Right lobe of liver (tissue), 6 donors: Measurements from ENCODE around the gene SVEP1. TPM values are rescaled to one million over a fixed set of nuclear protein-coding genes. Genes with fewer than 3 reads are reported as not detected.
"Not testable (repeated sequence)": the region's sequence is repeated elsewhere in the genome, so short reads cannot be mapped to it uniquely, and the experiment has no call there.

ENCODE experiments used
- ATAC-seq, 4 donors: fragments of 200-7000 bp; cut with Tn5 transposase; one replicate each; pipeline ENCODE4 v1.9.1; 2020; ENCODE audit warnings: mild to moderate bottlenecking in 4 of 4, moderate library complexity in 4 of 4
- DNase-seq, 3 donors: peaks; one replicate each; pipeline ENCODE4 v3.0.0-alpha.2; 2020
- H3K27ac ChIP-seq, 3 donors: fragments of 200-600 bp; one replicate each; pipeline ENCODE4 v1.8.0; 2022
- H3K27me3 ChIP-seq, 2 donors: fragments of 200-600 bp; one replicate each; pipeline ENCODE4 v1.8.0; 2022
- H3K36me3 ChIP-seq, 4 donors: fragments of 200-600 bp; sonication (generic) in 1 of 4; one replicate each; pipeline versions ENCODE4 v1.5.1 to v1.8.0; 2017 to 2022; ENCODE audit warnings: control low read depth in 1 of 4
- H3K4me1 ChIP-seq, 4 donors: fragments of 200-600 bp; sonication (generic) in 1 of 4; one replicate each; pipeline versions ENCODE4 v1.5.1 to v1.8.0; 2017 to 2022; ENCODE audit warnings: control low read depth in 1 of 4
- H3K4me3 ChIP-seq, 3 donors: fragments of 200-600 bp; one replicate each; pipeline ENCODE4 v1.8.0; 2022
- H3K9me3 ChIP-seq, 4 donors: fragments of 200-600 bp; sonication (generic) in 1 of 4; one replicate each; pipeline versions ENCODE4 v1.5.1 to v1.8.0; 2017 to 2022; ENCODE audit warnings: control low read depth in 1 of 4
- POLR2A ChIP-seq: fragments of 450-650 bp; IDR thresholded peaks from one replicate; pipeline ENCODE4 v1.6.1; 2017; ENCODE audit warnings: antibody characterized with exemption, mild to moderate bottlenecking
- WGBS: methylation state at CpG from one replicate; pipeline ENCODE4 v1.1.6; 2018; ENCODE audit warnings: low coverage, low lambda C conversion rate; ENCODE audit not compliant: insufficient coverage; ENCODE audit errors: missing lambda C conversion rate; 5-methylcytosine and 5-hydroxymethylcytosine counted together
- intact Hi-C, 2 donors: fragments of 100-400 bp; cut with DNase I; formaldehyde crosslinking; loops; one replicate each; pipeline versions ENCODE4 v1.11.2 to v1.14.1; 2022
- total RNA-seq, 6 experiments: library from RNA; depleted of rRNA in 2 of 6; stranded (reverse); fragments of >200 nt in 2 of 6; fragmentation: NEBNext Ultra II Directional in 3 of 6; extraction: Animal tissue kit (Norgen Biotek cat#: 25700) in 3 of 6; gene quantifications; one replicate each; pipeline versions ENCODE4 v1.1.0 to v1.2.4, GENCODE V29; 2016 to 2023
- TF ChIP-seq, protein P1 (sequence below), 4 donors: fragments of 200-600 bp in 3 of 4; fragments of 450-650 bp in 1 of 4; IDR thresholded peaks; one replicate each; pipeline versions ENCODE4 v1.5.1 to v1.8.0; 2016 to 2022; ENCODE audit warnings: antibody characterized with exemption in 4 of 4, mild to moderate bottlenecking in 2 of 4
- donor health status: DM: no; HTN: yes; CAD: no.
- donor health status: DM: no; HTN: no; CAD: no.
- donor health status: DM: no; HTN: no; CAD: no.
- donor health status: DM: no; HTN: yes; CAD: no.
- donor health status: DM: no; HTN: yes; CAD: no.

The SVEP1 gene
- total RNA-seq, 6 experiments from 2014 or later = 1.6 to 7.8 (median 4.6) TPM

DNA sequence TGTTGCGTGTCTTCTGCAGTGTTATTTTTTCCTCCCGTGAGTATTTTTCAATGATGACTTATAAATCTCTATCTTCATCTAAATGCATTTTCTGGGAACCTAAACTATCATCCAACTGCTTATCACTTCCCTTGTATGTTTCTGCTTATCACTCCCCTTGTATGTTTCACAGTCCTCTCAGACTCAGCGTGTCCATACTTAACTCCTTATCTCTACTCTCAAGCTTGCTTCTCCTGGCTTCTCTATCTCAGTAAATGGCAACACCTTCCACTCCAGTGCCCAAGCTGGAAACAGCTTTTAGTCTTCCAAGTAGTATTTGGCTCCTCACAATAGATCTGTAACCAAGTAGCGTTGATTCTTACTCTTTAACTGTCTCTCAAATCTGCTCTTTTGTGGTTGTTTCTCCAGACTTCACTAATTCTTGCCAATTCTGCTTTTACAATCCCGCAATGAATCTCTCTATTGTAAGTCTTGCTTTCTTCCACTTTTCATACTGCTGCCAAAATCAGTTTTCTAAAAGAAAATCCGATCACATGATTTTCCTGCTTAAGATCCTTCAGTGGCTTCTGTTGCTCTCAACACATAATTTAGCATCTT lies 208.0 kb downstream of the SVEP1 start:
- 75% methylated on average over 6 of the region's 6 CpGs for WGBS
- Histone ChIP-seq H3K36me3 (no peaks in the 10 kb centered on the region), H3K4me3 (no peak overlapping the region), H3K4me1 (no peaks in the 10 kb centered on the region), H3K9me3 (no peaks in the 10 kb centered on the region), H3K27me3 (no peaks in the 10 kb centered on the region), H3K27ac (no peak overlapping the region)
- TF ChIP-seq, protein P1, sequence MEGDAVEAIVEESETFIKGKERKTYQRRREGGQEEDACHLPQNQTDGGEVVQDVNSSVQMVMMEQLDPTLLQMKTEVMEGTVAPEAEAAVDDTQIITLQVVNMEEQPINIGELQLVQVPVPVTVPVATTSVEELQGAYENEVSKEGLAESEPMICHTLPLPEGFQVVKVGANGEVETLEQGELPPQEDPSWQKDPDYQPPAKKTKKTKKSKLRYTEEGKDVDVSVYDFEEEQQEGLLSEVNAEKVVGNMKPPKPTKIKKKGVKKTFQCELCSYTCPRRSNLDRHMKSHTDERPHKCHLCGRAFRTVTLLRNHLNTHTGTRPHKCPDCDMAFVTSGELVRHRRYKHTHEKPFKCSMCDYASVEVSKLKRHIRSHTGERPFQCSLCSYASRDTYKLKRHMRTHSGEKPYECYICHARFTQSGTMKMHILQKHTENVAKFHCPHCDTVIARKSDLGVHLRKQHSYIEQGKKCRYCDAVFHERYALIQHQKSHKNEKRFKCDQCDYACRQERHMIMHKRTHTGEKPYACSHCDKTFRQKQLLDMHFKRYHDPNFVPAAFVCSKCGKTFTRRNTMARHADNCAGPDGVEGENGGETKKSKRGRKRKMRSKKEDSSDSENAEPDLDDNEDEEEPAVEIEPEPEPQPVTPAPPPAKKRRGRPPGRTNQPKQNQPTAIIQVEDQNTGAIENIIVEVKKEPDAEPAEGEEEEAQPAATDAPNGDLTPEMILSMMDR (IDR thresholded peaks at IDR 0.05) = no peak
- TF ChIP-seq POLR2A = no peak
- DNase-seq = no peak
- ATAC-seq = no peak
- intact Hi-C loops = no loop called here

GRCh38 chr9:110370315-110370714 lies 209.2 kb downstream of the SVEP1 start:
- intact Hi-C loops = no loop called here
- WGBS = 57% methylated on average over 3 of the region's 3 CpGs

DNA sequence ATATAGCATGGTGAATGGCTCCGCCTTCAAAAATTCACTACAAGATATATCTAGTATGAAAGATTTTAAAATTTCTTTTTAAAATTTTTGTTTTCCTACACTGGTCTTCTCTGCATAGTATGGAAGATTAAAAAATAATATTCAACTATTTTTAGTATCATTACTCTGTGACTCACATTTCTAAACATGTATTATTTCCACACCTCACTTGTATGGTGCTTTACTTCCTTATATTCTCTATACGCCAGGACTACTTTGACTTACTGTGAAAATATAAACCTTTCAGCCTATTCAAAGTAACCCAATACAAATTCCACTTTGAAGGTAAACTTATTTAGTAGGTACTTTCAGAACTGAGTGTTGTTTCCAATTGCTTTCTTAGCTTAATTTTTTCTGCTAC lies 215.1 kb downstream of the SVEP1 start:
- ATAC-seq (no peak), DNase-seq (no peak)
- 87% methylated on average over 2 of the region's 2 CpGs for WGBS
- intact Hi-C loops = no loop called here
- Histone ChIP-seq H3K4me3 (no peak overlapping the region), H3K4me1 (no peaks in the 10 kb centered on the region), H3K27me3 (no peaks in the 10 kb centered on the region), H3K36me3 (no peaks in the 10 kb centered on the region), H3K27ac (no peak overlapping the region), H3K9me3 (no peaks in the 10 kb centered on the region)
- TF ChIP-seq POLR2A = no peak
- TF ChIP-seq, protein P1 (IDR thresholded peaks at IDR 0.05) = no peak

More at GRCh38 chr9:110370315-110370714, 209.2 kb downstream of the SVEP1 start:
- Histone ChIP-seq H3K27ac (no peak overlapping the region), H3K9me3 (no peaks in the 10 kb centered on the region), H3K27me3 (no peaks in the 10 kb centered on the region), H3K36me3 (no peaks in the 10 kb centered on the region), H3K4me1 (no peaks in the 10 kb centered on the region), H3K4me3 (no peak overlapping the region)
- no peak for TF ChIP-seq POLR2A
- TF ChIP-seq, protein P1 (IDR thresholded peaks at IDR 0.05) = no peak
- no peak for DNase-seq
- ATAC-seq = no peak

GRCh38 chr9:110358992-110359391 lies 220.5 kb downstream of the SVEP1 start:
- H3K27me3 ChIP-seq, intact Hi-C loops, H3K9me3 ChIP-seq, H3K4me3 ChIP-seq, ATAC-seq, DNase-seq, H3K4me1 ChIP-seq, H3K36me3 ChIP-seq, H3K27ac ChIP-seq: not testable (repeated sequence)
- WGBS = 80% methylated on average over 1 of the region's 2 CpGs

DNA sequence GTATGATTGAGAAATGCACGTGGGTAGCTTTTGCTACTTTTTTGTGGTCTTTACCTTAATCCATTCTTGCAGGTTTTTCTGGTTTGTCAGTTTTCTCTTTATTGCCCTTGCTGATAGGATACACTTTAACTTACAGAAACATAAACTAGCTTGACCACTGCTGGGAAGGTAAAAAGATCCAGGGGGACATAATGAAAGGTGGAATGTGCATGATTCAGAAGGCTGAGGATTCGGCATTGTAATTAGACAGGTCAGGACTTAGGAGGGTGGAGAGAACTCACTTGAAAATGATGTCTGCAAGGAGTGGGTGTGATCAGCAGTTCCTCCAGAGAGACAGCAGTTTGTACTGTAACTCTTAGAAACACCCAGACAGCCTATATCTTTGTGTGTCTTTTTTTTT lies 222.0 kb downstream of the SVEP1 start:
- 65% methylated on average over 2 of the region's 2 CpGs for WGBS
- Histone ChIP-seq H3K27ac (no peak overlapping the region), H3K4me1 (no peaks in the 10 kb centered on the region), H3K4me3 (no peak overlapping the region), H3K36me3 (no peaks in the 10 kb centered on the region), H3K27me3 (no peaks in the 10 kb centered on the region), H3K9me3 (no peaks in the 10 kb centered on the region)
- TF ChIP-seq POLR2A = no peak
- TF ChIP-seq, protein P1 (IDR thresholded peaks at IDR 0.05) = no peak
- ATAC-seq = no peak
- no peak for DNase-seq
- intact Hi-C loops = no loop called here
